DMS153 treated with DMSO at 0.1 percent for 48 hours (cell line): Measurements from ENCODE around the gene ZG16.
A peak's percentile ranks its signal among the peaks of the same experiment; 100 is the strongest.
"Not testable (repeated sequence)": the region's sequence is repeated elsewhere in the genome, so short reads cannot be mapped to it uniquely, and the experiment has no call there.

Experiments used
- DNase-seq: peaks from one replicate; lab custom pipeline; 2025; ENCODE audit not compliant: unreplicated experiment; lab: John Stamatoyannopoulos, UW

Gene ZG16

GRCh38 chr16:29777576-29778350, at the start of gene ZG16:
ZG16 (plus strand) TSS chr16:29778256; CDS start chr16:29779267, 1,011 bp downstream.
- no peak for DNase-seq

- DNase-seq, result peak; percentile 24
Observed at GRCh38 chr16:29729116-29729521, 48.9 kb upstream of the ZG16 start.

GRCh38 chr16:29730649-29731048, 47.4 kb upstream of the ZG16 start:
- no peak for DNase-seq

- DNase-seq, result not testable (repeated sequence)
Observed at GRCh38 chr16:29731768-29732601, 46.1 kb upstream of the ZG16 start.

- DNase-seq, result no peak
Observed at GRCh38 chr16:29734786-29735185, 43.3 kb upstream of the ZG16 start.

GRCh38 chr16:29736112-29736511, 41.9 kb upstream of the ZG16 start:
- no peak for DNase-seq

- DNase-seq, result no peak
Observed at GRCh38 chr16:29736764-29737163, 41.3 kb upstream of the ZG16 start.

GRCh38 chr16:29737713-29738112, 40.3 kb upstream of the ZG16 start:
- DNase-seq, result no peak

- DNase-seq, result no peak
Observed at GRCh38 chr16:29738514-29738913, 39.5 kb upstream of the ZG16 start.

GRCh38 chr16:29739927-29740629, 38.0 kb upstream of the ZG16 start:
- not testable (repeated sequence) for DNase-seq

- not testable (repeated sequence) for DNase-seq
Observed at GRCh38 chr16:29740630-29741015, 37.4 kb upstream of the ZG16 start.

GRCh38 chr16:29742683-29743275, 35.3 kb upstream of the ZG16 start:
- no peak for DNase-seq

- DNase-seq, result no peak
Observed at GRCh38 chr16:29743475-29743826, 34.6 kb upstream of the ZG16 start.

GRCh38 chr16:29743827-29744531, 34.1 kb upstream of the ZG16 start:
- no peak for DNase-seq

- DNase-seq, result no peak
Observed at GRCh38 chr16:29744541-29745101, 33.4 kb upstream of the ZG16 start.

- no peak for DNase-seq
Observed at GRCh38 chr16:29745121-29745852, 32.8 kb upstream of the ZG16 start.

- DNase-seq, result no peak
Observed at GRCh38 chr16:29745853-29746345, 32.2 kb upstream of the ZG16 start, which contains the start of gene C16orf54. C16orf54 (minus strand) TSS chr16:29745990; CDS start chr16:29744951, 1,039 bp downstream.

GRCh38 chr16:29746518-29746917, 31.5 kb upstream of the ZG16 start:
- not testable (repeated sequence) for DNase-seq
